Panc1 (cell line): ENCODE results near the gene LRCH1. TPM values are rescaled to one million over a fixed set of nuclear protein-coding genes. Genes with fewer than 3 reads are reported as not detected.

ENCODE experiments used
- ATAC-seq: fragments of 200-7000 bp; cut with Tn5 transposase; 2 replicates; pipeline ENCODE4 v1.9.1; 2020; ENCODE audit warnings: mild to moderate bottlenecking, moderate library complexity
- BruUV-seq: library from RNA; stranded (reverse); fragments of 400-500 nt; replicated peaks from 2 replicates; lab custom pipeline; 2021; lab: Mats Ljungman, UMichigan
- CTCF ChIA-PET: fragments of 300-600 bp; sonication (Branson Sonifier 250); formaldehyde crosslinking; loops from one replicate; lab custom pipeline; 2022; ENCODE audit warnings: antibody characterized with exemption; lab: Charles Lee
- POLR2A ChIA-PET: fragments of 300-600 bp; sonication (Branson Sonifier 250); formaldehyde crosslinking; loops from one replicate; lab custom pipeline; 2022; ENCODE audit warnings: antibody characterized with exemption; lab: Charles Lee
- DNase-seq: peaks from one replicate; pipeline ENCODE4 v3.0.0-alpha.2; 2010; ENCODE audit warnings: low read depth, low spot score
- H3K27ac ChIP-seq: 2 replicates; pipeline ENCODE4 v1.5.1; 2011; ENCODE audit warnings: mild to moderate bottlenecking, low read length, inconsistent platforms
- H3K27me3 ChIP-seq: fragments of 200-500 bp; sonication (Bioruptor generic); 2 replicates; pipeline ENCODE4 v1.6.0; 2014; ENCODE audit warnings: low read length, inconsistent platforms; ENCODE audit not compliant: control insufficient read depth, insufficient read depth
- H3K36me3 ChIP-seq: fragments of 200-500 bp; sonication (Bioruptor generic); 2 replicates; pipeline ENCODE4 v1.5.1; 2014; ENCODE audit warnings: inconsistent platforms, mild to moderate bottlenecking, low read length, moderate library complexity; ENCODE audit not compliant: control insufficient read depth, insufficient read depth
- H3K4me1 ChIP-seq: 2 replicates; pipeline ENCODE4 v1.5.1; 2011; ENCODE audit warnings: inconsistent platforms, mild to moderate bottlenecking, low read length, moderate library complexity; ENCODE audit not compliant: control insufficient read depth, insufficient read depth
- H3K4me3 ChIP-seq, 2 experiments: 2 replicates each; pipeline ENCODE4 v1.5.1; 2011 to 2012; ENCODE audit warnings: low read depth in 2 of 2, low read length in 2 of 2, mild to moderate bottlenecking in 2 of 2, inconsistent platforms in 1 of 2, moderate library complexity in 1 of 2
- H3K9me3 ChIP-seq: fragments of 200-500 bp; sonication (Bioruptor generic); 2 replicates; pipeline ENCODE4 v1.5.1; 2014; ENCODE audit warnings: low read depth, mild to moderate bottlenecking, inconsistent platforms, low read length, moderate library complexity; ENCODE audit not compliant: control insufficient read depth, insufficient read depth
- POLR2AphosphoS5 ChIP-seq: IDR thresholded peaks from 2 replicates; pipeline ENCODE4 v1.6.1; 2012; ENCODE audit warnings: mild to moderate bottlenecking, low read depth, low read length, moderate library complexity
- SIN3A ChIP-seq: IDR thresholded peaks from 2 replicates; pipeline ENCODE4 v1.6.1; 2012; ENCODE audit warnings: low read depth, mild to moderate bottlenecking, low read length, moderate library complexity, borderline replicate concordance; ENCODE audit not compliant: insufficient read depth
- TCF7L2 ChIP-seq: IDR thresholded peaks from 2 replicates; pipeline ENCODE4 v1.6.1; 2011; ENCODE audit warnings: mild to moderate bottlenecking, low read depth, low read length, inconsistent platforms
- in situ Hi-C: cut with HindIII; loops from 2 replicates; pipeline ENCODE4 v1.10.0; 2016; ENCODE audit warnings: low sequenced_read_pairs, low pct_unique_long_range_greater_than_20kb
- intact Hi-C: fragments of 100-400 bp; cut with micrococcal nuclease; formaldehyde crosslinking; loops from one replicate; pipeline ENCODE4 v1.10.0; 2022; ENCODE audit not compliant: unreplicated experiment
- total RNA-seq: library from RNA; stranded (reverse); gene quantifications from one replicate; pipeline ENCODE4 v1.2.1, GENCODE V29; 2021; ENCODE audit not compliant: unreplicated experiment
- TF ChIP-seq, protein P1 (sequence below): fragments of 450-650 bp; IDR thresholded peaks from 2 replicates; pipeline ENCODE4 v1.5.1; 2017; ENCODE audit warnings: mild to moderate bottlenecking
- TF ChIP-seq, protein P2 (sequence below), 2 experiments: IDR thresholded peaks; 2 replicates each; pipeline ENCODE4 v1.6.1; 2011 to 2012; ENCODE audit warnings: low read depth in 2 of 2, control low read depth in 1 of 2, low read length in 1 of 2, mild to moderate bottlenecking in 1 of 2, moderate library complexity in 1 of 2; ENCODE audit not compliant: insufficient read depth in 1 of 2

LRCH1 gene
- total RNA-seq, 1 experiment from 2014 or later = 7.9 TPM

DNA sequence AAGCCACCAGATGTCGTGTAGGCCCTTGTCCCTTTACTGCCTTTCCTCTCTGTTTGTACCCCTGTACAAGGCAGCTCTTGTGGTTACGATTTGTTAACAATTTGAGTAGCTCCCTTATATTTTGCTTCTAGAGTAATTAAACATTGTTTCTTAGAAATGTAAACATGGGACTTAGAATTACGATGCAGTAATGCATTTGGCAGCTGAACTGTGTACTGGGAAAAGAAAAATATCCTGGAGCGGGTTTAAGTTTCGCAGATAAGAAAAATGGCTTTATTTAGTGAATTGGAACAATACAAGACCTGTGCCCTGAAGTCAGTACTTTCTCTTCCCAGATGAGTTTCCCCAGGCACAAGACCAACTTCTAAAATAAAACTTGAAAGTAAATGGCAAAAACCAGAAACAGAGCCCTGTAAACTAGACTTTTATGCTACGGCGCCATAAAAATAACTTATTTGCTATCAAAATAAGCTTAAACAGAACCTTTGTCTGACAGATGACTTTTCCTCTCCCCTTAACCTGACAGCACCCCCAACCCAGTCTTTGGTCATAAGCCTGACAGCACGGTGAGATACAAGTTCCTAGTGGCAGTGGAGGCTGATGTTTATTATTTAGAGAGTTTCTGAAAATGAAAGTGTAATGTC lies 63.0 kb downstream of the LRCH1 start:
- no TSS peak for BruUV-seq
- DNase-seq (no peak), ATAC-seq (no peak)
- no peak overlapping the region for H3K27ac ChIP-seq
- intact Hi-C loops = no loop called here
- POLR2A ChIA-PET = no interaction called here
- H3K9me3 ChIP-seq = no peaks in the 10 kb centered on the region
- no peaks in the 10 kb centered on the region for H3K27me3 ChIP-seq
- no peaks in the 10 kb centered on the region; the same call in 1 of the 2 replicates for H3K4me1 ChIP-seq
- H3K4me3 ChIP-seq = no peak overlapping the region
- TF ChIP-seq, protein P1, sequence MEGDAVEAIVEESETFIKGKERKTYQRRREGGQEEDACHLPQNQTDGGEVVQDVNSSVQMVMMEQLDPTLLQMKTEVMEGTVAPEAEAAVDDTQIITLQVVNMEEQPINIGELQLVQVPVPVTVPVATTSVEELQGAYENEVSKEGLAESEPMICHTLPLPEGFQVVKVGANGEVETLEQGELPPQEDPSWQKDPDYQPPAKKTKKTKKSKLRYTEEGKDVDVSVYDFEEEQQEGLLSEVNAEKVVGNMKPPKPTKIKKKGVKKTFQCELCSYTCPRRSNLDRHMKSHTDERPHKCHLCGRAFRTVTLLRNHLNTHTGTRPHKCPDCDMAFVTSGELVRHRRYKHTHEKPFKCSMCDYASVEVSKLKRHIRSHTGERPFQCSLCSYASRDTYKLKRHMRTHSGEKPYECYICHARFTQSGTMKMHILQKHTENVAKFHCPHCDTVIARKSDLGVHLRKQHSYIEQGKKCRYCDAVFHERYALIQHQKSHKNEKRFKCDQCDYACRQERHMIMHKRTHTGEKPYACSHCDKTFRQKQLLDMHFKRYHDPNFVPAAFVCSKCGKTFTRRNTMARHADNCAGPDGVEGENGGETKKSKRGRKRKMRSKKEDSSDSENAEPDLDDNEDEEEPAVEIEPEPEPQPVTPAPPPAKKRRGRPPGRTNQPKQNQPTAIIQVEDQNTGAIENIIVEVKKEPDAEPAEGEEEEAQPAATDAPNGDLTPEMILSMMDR = no peak
- no peak for TF ChIP-seq TCF7L2
- TF ChIP-seq SIN3A = no peak
- no peak for TF ChIP-seq POLR2AphosphoS5
- TF ChIP-seq, protein P2, sequence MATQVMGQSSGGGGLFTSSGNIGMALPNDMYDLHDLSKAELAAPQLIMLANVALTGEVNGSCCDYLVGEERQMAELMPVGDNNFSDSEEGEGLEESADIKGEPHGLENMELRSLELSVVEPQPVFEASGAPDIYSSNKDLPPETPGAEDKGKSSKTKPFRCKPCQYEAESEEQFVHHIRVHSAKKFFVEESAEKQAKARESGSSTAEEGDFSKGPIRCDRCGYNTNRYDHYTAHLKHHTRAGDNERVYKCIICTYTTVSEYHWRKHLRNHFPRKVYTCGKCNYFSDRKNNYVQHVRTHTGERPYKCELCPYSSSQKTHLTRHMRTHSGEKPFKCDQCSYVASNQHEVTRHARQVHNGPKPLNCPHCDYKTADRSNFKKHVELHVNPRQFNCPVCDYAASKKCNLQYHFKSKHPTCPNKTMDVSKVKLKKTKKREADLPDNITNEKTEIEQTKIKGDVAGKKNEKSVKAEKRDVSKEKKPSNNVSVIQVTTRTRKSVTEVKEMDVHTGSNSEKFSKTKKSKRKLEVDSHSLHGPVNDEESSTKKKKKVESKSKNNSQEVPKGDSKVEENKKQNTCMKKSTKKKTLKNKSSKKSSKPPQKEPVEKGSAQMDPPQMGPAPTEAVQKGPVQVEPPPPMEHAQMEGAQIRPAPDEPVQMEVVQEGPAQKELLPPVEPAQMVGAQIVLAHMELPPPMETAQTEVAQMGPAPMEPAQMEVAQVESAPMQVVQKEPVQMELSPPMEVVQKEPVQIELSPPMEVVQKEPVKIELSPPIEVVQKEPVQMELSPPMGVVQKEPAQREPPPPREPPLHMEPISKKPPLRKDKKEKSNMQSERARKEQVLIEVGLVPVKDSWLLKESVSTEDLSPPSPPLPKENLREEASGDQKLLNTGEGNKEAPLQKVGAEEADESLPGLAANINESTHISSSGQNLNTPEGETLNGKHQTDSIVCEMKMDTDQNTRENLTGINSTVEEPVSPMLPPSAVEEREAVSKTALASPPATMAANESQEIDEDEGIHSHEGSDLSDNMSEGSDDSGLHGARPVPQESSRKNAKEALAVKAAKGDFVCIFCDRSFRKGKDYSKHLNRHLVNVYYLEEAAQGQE (IDR thresholded peaks at IDR 0.05; ENCODE audit: insufficient read depth in 1 of 2, low read depth in 2 of 2, low read length in 1 of 2) = no peak
- CTCF ChIA-PET = no interaction called here
- H3K36me3 ChIP-seq = no peaks in the 10 kb centered on the region
- in situ Hi-C loops = no loop called here

DNA sequence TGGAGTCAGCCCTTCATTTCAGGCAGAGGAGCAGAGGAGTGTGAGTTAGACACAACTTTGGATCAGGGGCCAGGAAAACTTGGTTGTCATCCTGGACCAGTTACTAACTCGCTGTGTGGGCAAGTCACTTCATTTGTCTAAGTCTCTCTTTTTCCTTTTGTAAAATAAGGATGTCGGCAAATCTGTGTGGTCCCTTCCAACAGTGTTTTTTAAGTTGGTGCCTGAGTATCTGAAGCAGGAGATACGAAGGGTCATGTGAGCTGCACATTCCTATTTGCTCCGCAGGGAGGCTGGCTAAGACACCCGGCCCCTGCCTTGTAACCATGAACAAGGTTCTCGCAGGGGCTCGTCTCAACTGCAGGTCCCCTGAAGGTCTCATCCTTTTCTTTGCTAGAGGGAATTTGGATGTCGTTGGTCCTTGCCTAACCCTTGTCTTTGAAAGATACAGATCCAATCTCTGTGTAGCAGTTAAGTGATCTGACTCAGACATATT lies 64.3 kb downstream of the LRCH1 start:
- Histone ChIP-seq H3K4me3 (no peak overlapping the region), H3K27ac (no peak overlapping the region), H3K27me3 (no peaks in the 10 kb centered on the region), H3K4me1 (no peaks in the 10 kb centered on the region; the same call in 1 of the 2 replicates), H3K36me3 (no peaks in the 10 kb centered on the region), H3K9me3 (no peaks in the 10 kb centered on the region)
- DNase-seq (no peak), ATAC-seq (no peak)
- in situ Hi-C loops = no loop called here
- ChIA-PET POLR2A (no interaction called here), CTCF (no interaction called here)
- no TSS peak for BruUV-seq
- TF ChIP-seq, protein P2 (IDR thresholded peaks at IDR 0.05; ENCODE audit: insufficient read depth in 1 of 2, low read depth in 2 of 2, low read length in 1 of 2) = no peak
- TF ChIP-seq TCF7L2 (no peak), SIN3A (no peak), POLR2AphosphoS5 (no peak)
- TF ChIP-seq, protein P1 = no peak
- intact Hi-C loops = no loop called here
